Activated gamma-delta T cell treated with anti-CD3 and anti-CD28 coated beads, Interleukin-2, amount 50 U/mL, for 16 hours (primary cell): ENCODE results near the gene KDM6B.
"Not testable (repeated sequence)": the region's sequence is repeated elsewhere in the genome, so short reads cannot be mapped to it uniquely, and the experiment has no call there.

Experiments
- DNase-seq: peaks from one replicate; pipeline ENCODE4 v3.0.0-alpha.2; 2020; ENCODE audit warnings: low read depth

KDM6B gene, protein sequence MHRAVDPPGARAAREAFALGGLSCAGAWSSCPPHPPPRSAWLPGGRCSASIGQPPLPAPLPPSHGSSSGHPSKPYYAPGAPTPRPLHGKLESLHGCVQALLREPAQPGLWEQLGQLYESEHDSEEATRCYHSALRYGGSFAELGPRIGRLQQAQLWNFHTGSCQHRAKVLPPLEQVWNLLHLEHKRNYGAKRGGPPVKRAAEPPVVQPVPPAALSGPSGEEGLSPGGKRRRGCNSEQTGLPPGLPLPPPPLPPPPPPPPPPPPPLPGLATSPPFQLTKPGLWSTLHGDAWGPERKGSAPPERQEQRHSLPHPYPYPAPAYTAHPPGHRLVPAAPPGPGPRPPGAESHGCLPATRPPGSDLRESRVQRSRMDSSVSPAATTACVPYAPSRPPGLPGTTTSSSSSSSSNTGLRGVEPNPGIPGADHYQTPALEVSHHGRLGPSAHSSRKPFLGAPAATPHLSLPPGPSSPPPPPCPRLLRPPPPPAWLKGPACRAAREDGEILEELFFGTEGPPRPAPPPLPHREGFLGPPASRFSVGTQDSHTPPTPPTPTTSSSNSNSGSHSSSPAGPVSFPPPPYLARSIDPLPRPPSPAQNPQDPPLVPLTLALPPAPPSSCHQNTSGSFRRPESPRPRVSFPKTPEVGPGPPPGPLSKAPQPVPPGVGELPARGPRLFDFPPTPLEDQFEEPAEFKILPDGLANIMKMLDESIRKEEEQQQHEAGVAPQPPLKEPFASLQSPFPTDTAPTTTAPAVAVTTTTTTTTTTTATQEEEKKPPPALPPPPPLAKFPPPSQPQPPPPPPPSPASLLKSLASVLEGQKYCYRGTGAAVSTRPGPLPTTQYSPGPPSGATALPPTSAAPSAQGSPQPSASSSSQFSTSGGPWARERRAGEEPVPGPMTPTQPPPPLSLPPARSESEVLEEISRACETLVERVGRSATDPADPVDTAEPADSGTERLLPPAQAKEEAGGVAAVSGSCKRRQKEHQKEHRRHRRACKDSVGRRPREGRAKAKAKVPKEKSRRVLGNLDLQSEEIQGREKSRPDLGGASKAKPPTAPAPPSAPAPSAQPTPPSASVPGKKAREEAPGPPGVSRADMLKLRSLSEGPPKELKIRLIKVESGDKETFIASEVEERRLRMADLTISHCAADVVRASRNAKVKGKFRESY (N-terminal part only)

DNA sequence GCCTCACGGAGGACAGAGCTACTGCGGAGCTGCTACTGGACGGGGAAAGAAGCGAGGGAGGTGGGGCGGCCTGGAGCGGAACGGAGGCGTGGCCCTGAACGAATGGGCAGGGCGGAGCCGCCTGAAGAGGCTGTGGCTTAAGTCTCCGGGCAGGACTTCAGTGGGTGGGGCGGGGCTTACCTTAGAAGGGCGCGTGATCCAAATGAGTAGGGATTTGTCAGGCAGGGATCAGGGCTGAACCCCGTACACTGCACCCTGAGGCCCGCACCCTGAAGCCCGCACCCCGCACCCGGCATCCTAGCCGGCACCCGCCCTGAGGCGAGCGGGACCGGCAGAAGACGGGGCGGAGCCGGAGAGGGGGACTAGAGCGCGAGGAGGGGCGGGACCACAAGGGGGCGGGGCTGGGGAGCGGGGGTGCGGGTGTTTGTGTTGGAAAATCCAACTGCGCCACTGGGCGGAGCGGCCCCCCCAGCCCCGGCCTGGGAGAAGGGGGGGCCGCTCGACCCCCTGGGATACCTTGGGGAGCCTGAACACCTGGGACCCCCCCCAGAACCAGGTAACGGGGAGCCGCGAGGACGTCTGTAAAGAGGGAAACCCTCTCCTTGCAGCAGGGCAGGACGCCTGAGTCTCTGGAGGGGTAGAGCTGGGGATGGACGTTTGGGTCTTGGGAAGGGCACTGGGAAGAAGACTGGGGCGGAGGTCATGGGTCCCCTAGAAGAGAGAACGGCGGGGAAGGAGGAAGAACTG, at the start of gene KDM6B:
KDM6B (plus strand) TSS at position 423 of the 747 bp plus-strand sequence. CDS start 11,338 bp downstream, outside the sequence.
- DNase-seq = peak; percentile 69

DNA sequence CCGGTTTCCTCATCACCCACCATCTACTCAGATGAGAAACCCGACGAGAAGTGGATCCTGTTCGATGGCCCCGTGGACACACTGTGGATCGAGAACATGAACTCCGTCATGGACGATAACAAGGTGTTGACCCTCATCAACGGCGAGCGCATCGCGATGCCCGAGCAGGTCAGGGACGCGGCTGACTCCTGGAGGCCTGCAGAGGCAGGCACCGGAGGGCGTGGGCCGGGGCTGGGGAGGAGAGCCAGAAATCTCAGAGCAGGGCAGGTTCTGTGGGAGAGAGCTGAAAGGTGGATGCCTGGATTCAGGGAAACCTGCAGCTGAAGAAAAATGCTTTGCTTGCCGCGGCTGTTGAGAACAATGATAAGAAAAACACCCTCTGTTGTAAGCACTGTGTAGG, 47.2 kb upstream of the KDM6B start:
- no peak for DNase-seq

DNA sequence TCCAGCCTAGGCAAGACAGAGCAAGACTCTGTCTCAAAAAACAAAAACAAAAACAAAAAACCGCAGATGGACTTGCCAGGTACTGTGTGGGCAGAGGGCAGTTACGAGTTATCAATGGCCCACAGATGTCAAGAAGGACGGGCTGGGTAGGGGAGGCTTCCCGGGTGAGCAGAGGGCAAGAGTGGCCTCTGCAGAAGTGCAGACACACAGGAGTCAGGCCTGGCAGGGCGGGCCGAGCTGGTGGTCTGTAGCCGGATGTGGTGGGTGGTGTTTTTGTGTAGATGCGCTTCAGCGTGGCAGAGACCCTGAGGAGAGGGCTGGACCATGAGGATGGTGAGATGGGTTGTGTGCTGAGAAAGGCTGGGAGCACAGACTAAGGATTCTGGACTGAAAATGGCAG, 44.9 kb upstream of the KDM6B start:
- no peak for DNase-seq

DNA sequence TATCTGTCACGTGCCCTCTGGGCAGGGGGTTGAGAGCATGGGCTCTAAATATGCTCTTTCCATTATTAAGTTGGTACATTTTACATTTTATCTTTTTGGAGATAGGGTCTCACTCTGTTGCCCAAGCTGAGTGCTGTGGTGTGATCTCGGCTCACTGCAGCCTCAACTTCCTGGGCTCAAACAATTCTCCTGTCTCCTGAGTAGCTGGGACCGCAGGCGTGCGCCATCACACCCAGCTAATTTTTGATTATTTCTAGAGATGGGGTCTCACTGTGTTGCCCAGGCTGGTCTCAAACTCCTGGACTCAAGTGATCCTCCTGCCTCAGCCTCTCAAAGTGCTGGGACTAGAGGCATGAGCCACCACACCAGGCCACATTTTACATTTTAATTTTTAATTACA, 43.9 kb upstream of the KDM6B start:
- DNase-seq = no peak

DNA sequence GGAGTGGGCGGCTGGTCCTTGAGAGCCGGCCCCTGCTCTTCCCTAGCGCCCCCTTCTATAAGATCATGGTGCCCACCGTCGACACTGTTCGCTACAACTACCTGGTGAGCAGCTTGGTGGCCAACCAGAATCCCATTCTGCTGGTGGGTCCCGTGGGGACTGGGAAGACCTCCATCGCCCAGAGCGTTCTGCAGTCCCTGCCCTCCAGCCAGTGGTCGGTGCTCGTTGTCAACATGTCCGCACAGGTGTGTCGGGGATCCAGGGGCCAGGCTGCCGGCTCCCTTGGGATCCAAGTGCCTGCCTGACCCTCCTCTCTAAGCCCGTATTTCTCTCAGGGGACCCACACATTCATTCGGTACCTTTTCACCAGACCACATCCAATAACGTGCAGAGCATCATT, 41.4 kb upstream of the KDM6B start:
- no peak for DNase-seq

DNA sequence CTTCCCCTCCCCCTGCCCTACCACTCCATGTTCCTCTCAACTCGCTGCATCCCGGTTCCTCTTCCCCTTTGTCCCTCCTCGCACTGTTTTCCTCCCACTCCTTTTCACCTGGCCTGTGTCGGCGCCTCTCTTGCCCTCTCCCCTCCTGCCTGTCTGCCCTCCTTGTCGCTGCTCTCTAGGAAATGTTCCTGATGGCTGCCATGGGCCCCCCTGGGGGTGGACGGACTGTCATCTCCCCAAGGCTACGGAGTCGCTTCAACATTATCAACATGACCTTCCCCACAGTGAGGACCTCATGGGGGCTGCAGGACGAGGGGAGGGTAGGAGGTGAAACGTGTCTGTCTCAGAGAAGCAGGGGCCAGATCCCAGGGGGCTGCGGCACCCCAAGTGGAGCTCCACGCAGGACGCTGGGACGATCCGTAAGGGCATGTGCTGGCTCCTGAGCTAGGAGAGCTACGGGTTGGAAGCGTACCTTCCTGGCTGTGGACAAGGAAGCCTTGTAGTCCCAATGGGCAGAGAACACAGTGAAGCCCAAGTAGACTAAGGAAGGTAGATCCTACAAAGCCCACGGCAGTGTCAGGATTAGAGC, 39.8 kb upstream of the KDM6B start:
- no peak for DNase-seq

DNA sequence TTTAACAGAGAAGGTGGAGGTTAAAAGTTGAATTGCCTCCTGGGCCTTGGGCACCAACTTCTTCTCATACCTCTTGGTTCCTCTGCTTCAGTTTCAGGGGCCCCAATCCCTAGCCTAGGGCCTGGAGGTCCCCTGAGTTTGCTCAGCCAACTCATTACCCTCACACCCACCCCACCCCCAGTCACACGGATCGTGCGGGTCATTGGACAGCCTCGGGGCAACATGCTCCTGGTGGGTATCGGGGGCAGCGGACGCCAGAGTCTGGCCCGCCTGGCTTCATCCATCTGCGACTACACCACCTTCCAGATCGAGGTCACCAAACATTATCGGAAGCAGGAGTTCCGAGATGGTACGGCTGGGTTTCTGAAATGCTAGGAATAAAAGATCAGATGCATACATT, 36.0 kb upstream of the KDM6B start:
- no peak for DNase-seq

DNA sequence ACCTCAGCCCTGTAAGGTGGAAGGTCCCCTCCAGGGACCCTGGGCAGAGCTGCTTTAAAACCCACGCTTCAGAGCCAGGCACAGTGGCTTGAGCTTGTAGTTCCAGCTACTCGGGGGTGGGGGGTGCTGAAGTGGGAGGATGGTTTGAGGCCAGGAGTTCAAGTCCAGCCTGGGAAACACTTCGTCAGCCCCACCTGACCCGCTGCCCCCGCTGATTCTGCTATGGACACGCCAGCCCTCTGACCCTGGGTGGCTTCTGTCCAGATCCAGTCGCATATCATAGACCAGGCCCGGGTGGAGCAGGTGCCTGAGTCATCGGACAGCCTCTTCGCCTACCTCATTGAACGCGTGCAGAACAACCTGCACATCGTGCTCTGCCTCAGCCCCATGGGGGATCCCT, 35.2 kb upstream of the KDM6B start:
- DNase-seq = no peak

DNA sequence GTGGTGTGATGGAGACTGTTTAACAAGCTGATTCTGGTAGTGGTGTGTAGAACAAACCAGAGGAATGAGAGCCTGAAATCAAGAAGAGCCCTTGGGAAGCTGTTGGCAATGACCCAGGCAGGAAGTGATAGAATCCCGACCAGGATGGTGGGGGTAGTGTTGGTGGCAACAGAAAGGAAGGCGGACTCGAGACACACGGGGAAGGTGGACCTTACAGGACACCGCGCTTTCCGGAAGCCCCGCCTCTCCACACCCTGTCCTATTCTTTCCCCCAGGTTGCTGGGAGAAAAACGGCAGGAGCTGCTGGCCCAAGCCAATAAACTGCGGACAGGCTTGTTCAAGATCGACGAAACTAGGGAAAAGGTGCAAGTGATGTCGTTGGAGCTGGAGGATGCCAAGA, 30.0 kb upstream of the KDM6B start:
- no peak for DNase-seq

DNA sequence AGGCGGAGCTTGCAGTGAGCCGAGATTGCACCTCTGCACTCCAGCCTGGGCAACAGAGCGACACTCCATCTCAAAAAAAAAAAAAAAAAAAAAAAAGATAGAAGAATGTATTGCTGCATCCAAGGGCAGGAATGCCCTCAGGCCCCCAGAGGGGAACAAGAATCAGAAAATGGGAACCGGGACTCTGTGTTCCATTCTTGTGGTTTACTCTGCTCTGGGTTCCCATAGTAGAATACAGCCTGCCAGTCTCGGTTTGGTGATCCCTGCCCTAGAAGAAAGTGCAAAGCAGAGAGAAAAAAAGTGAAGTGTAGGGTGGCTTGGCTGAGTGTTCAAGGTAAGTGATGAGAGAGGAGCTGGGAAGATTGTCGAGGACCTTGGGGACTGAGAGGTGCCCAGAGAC, 27.4 kb upstream of the KDM6B start:
- DNase-seq = no peak

DNA sequence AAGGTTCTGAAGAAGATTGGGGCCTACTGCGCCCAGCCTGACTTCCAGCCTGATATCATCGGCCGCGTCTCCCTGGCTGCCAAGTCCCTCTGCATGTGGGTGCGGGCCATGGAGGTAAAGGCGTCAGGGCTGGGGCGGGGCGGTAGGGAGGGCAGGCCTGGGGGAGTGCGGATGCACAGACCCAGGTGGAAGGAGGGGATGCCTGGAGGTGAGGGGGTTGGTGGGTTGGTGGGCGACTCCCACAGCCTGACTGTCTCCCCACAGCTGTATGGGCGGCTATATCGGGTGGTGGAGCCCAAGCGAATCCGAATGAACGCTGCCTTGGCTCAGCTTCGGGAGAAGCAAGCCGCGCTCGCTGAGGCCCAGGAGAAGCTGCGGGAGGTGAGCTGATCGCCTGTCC, 26.8 kb upstream of the KDM6B start:
- DNase-seq = no peak

DNA sequence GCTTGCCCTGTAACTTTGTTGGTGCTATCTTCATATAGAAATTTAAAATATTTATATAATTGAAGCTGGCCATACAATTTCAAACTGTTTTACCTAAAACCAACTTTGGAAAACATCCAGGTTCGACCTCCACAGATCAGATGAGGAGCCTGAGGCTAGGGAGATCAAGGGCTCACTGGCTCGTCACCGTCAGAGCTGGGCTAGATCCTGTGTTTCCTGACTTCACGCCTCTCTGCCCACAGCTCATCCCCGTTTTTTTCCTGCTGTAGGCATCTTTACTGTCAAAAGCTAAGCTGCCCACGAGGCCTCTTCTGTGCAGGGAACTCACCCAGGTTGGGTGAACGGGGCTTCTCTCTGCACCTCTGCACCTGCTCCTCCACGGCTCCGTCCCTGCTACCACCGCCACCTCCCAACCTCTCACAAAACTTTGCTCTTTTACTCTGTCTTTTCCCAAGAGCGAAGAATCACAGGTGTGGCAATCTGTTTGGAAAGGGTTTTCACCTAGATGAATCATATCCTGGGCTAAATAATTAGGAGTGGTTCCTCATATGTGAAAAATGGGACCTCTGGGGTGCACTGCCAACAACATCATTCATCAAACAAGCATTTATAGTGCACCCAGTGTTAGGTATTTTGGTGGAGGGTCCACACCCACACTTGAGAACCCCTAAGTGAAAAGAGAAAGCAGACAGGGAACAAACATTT, 24.8 kb upstream of the KDM6B start:
- DNase-seq = no peak

DNA sequence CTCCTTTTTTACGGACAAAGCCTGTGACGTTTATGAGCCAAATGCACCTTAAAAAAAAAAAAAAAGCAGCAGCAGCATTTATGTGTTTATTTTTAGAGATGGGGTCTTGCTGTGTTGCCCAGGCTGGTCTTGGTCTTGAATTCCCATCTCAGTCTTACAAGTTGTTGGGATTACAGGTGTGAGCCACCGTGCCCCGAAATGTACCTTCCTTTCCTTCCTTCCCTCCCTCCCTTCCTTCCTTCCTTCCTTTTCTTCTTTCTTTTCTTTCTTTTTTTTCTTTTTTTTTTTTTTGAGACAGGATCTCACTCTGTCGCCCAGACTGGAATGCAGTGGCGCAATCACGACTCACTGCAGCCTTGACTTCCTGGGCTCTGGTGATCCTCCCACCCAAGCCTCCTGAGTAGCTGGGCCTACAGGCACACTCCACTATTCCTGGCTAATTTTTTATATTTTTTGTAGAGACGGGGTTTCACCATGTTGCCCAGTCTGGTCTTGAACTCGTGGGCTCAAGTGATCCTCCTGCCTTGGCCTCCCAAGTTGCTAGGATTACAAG, 24.1 kb upstream of the KDM6B start:
- DNase-seq = not testable (repeated sequence)

DNA sequence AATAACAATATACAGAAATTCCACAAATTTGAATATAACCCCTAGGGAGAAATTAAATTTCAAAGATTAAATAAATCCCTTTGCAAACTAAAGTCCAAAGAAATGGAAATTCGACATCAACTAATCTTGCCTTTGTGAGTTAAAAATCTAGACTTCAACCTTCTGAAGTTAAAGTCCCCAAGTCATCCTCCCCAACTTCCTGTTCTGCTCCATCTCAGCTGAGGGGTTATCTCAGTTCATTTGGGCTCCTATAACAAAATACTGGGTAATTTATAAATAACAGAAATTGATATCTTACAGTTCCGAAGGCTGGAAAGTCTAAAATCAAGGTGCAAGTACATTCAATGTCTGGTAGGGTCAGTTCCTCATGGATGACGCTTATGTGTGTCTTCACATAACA, 22.8 kb upstream of the KDM6B start:
- DNase-seq = no peak

DNA sequence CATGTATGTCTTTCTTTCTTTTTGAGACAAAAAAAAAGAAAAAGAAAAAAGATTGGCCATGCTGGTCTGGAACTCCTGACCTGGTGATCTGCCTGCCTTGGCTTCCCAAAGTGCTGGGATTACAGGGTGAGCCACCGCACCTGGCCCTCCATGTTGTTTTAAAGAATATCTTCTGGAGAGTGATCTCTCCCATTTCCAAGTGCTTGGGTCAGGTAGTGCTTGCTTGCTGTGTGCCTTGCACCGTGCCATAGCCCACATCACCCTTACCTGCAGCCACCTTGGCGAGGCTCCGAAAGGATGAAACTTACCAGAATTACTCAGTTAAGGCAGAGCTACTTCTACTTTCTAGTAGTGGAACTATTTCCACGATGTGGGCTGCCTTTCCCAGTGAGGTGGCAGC, 19.0 kb upstream of the KDM6B start:
- no peak for DNase-seq

DNA sequence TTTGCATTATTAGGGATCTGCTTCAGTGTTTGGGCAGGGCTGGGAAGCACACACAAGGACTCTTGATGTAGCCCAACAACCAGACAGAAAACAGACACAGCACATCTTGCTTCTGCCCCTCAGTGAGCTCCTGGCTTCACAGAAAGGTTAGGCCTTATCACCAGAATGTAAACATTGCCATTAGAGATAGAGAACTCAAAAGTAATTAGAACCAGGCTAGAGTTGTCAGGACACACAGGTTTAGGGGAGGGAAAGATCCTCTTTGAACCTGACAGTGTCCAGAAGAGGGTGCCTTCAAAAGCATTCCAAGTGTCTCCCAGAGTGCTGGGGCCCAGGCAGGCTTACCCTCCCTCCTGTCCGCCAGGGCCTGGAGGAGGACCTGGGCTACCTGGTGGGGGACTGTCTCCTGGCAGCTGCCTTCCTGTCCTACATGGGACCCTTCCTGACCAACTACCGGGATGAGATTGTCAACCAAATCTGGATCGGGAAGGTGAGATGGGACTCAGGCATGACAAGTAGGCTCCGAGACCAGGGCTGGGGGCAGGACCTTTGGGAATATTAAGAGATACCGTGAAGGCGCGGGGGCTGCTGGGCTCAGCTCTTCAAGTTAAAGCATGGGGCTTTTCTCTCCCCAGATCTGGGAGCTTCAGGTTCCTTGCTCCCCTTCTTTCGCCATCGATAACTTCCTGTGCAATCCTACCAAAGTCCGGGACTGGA, 16.9 kb upstream of the KDM6B start:
- no peak for DNase-seq

DNA sequence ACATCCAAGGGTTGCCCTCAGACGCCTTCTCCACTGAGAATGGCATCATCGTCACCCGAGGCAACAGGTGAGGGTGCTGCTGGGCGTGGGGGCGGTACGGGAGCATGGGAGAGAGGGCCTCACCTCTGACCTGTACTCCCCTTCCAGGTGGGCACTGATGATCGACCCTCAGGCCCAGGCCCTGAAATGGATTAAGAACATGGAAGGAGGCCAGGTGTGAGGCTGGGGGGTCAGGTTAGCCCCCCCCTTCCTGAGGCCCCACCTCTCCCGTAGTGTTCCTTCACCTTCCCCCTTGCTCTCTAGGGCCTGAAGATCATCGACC, 16.4 kb upstream of the KDM6B start:
- no peak for DNase-seq

DNA sequence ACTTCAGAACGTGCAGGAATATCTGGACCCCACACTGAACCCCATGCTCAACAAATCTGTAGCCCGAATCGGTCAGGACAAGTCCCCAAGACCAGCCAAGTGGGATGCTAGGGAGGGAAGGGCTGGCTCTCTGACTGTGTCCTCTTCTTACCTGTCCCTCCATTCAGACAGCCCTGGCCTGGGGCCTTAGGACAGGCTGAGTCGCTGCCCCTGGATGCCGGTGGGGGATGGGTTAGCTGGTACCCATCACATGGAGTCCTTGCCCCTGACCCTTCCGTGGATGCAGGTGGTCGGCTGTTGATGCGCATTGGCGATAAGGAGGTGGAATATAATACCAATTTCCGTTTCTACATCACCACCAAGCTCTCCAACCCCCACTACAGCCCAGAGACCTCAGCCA, 16.0 kb upstream of the KDM6B start:
- DNase-seq = no peak

DNA sequence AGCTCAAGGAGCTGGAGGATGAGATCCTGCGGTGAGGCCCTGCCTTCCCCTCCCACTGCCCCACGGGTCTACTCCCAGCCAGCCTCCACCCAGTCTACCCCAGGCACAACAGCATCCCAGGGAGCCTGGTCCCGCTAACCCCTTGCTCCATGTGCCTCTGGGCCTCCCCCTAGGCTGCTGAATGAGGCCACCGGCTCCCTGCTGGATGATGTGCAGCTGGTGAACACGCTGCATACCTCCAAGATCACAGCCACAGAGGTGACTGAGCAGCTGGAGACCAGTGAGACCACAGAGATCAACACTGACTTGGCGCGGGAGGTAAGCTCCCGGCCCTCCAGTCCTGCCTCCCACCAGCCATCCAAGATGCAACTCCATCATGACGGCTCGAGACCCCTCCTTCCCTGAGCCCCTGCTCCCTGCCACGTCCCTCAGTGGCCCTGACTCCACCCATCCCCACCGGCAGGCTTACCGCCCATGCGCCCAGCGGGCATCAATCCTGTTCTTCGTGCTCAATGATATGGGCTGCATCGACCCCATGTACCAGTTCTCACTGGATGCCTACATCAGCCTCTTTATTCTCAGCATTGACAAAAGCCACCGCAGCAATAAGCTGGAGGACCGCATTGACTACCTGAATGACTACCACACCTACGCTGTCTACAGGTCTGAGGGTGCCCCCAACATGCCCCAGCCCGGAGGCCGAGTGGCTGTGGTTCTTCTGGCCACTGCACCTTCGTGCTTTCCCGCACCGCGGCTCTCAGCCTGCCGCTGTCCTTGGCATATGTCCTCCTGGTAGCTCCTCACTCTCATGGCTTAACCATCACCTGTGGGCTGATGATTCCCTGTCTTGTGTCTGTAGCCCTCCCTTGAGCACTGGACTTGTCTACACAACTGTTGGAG, 15.0 kb upstream of the KDM6B start:
- DNase-seq = no peak
